Pancreas (tissue), 10 donors: ENCODE data around the gene FAM229B. TPM values are rescaled to one million over a fixed set of nuclear protein-coding genes. Genes with fewer than 3 reads are reported as not detected.

Experiments used
- ATAC-seq, 4 donors: fragments of 200-7000 bp; cut with Tn5 transposase; one replicate each; pipeline versions ENCODE4 v1.8.0 to v1.9.1; 2020; ENCODE audit warnings: mild to moderate bottlenecking in 4 of 4, moderate library complexity in 4 of 4
- DNase-seq, 6 donors: peaks; one replicate each; pipeline ENCODE4 v3.0.0-alpha.2; 2020
- FAIRE-seq: peaks from 2 replicates; lab custom pipeline; 2012; peaks lifted over from hg19 to GRCh38; lab: Jason Lieb, UNC
- H3K27ac ChIP-seq, 4 donors: fragments of 200-600 bp; sonication (generic); 1 replicate in 3 of 4; 2 replicates in 1 of 4; pipeline versions ENCODE4 v1.5.0 to v1.8.0; 2020
- H3K27me3 ChIP-seq, 4 donors: fragments of 200-600 bp; one replicate each; pipeline ENCODE4 v1.8.0; 2021
- H3K36me3 ChIP-seq, 3 donors: fragments of 200-600 bp; sonication (generic) in 1 of 3; one replicate each; pipeline versions ENCODE4 v1.5.0 to v1.8.0; 2020 to 2021
- H3K4me1 ChIP-seq, 3 donors: fragments of 200-600 bp; one replicate each; pipeline ENCODE4 v1.8.0; 2021
- H3K4me3 ChIP-seq, 4 donors: fragments of 200-600 bp; sonication (generic) in 2 of 4; one replicate each; pipeline versions ENCODE4 v1.5.0 to v1.8.0; 2020 to 2021
- H3K9me3 ChIP-seq, 4 donors: fragments of 200-600 bp; one replicate each; pipeline ENCODE4 v1.8.0; 2021
- WGBS, 2 donors: extraction: QIAGEN DNeasy Blood & Tissue Kit; methylation state at CpG; one replicate each; pipeline ENCODE4 v1.1.7; 2013; 5-methylcytosine and 5-hydroxymethylcytosine counted together
- intact Hi-C, 3 donors: fragments of 100-400 bp; cut with DNase I; formaldehyde crosslinking; loops; one replicate each; pipeline versions ENCODE4 v1.11.1 to v1.14.2; 2022
- polyA plus RNA-seq, 2 donors: library from polyadenylated mRNA; stranded (reverse); fragments of 200-250 nt; gene quantifications; one replicate each; pipeline ENCODE4 v1.2.3, GENCODE V29; 2013
- total RNA-seq, 6 donors: library from RNA; stranded (reverse); fragmentation: NEBNext Ultra II Directional in 4 of 6; extraction: Animal tissue kit (Norgen Biotek cat#: 25700) in 4 of 6; gene quantifications; one replicate each; pipeline versions ENCODE4 v1.2.1 to v1.2.4, GENCODE V29; 2021 to 2023
- TF ChIP-seq, protein P1 (sequence below), 4 donors: fragments of 200-600 bp; sonication (generic) in 3 of 4; IDR thresholded peaks; one replicate each; pipeline versions ENCODE4 v1.5.0 to v1.8.0; 2021; ENCODE audit warnings: antibody characterized with exemption in 4 of 4
- donor health status: healthy with polysubstance abuse.
- donor health status: DM: no; HTN: no; CAD: no; lungs with moderate emphysema.
- donor health status: DM: no; HTN: no; CAD: no.
- donor health status: control.
- donor health status: control.
- donor health status: Bipolar disorder and iron deficiency.
- donor health status: DM: yes; HTN: yes; CAD: no.
- donor health status: DM: no; HTN: no; CAD: no.
- donor health status: DM: no; HTN: no; CAD: no.
- donor health status: DM: yes; HTN: yes; CAD: no.

The FAM229B gene
- total and polyA plus RNA-seq, 8 donors = 3.7 to 21.8 (median 5.6) TPM

DNA sequence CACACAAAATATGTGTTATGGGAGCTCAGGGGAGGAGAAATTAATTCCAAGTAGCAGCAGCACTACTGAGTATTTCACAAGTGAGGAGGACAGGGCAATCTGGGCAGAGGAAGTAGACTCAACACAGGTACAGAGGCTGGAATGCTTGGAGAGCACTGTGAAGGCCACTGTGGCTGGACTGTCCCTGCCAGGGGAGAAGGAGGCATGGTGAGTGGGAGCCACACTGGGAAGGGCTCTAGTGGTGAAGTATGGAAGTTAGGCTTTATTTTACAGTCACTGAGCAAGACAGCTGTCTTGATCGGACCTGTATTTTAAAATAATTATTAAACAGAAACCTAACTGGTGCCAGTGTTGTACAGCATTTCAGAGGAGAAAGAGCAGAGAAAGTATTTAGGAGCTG, 28.8 kb downstream of the FAM229B start:
- Histone ChIP-seq H3K27me3 (peaks cover 0 to 4% (median 0%) of the 10 kb centered on the region in 4 donors), H3K4me3 (no peak overlapping the region), H3K4me1 (no peaks in the 10 kb centered on the region), H3K27ac (no peak overlapping the region), H3K9me3 (no peaks in the 10 kb centered on the region), H3K36me3 (no peaks in the 10 kb centered on the region)
- DNase-seq (no peak), ATAC-seq (peak in 3 of 4 donors; percentile 22 to 60 (median 30)), FAIRE-seq (no peak)
- TF ChIP-seq, protein P1, sequence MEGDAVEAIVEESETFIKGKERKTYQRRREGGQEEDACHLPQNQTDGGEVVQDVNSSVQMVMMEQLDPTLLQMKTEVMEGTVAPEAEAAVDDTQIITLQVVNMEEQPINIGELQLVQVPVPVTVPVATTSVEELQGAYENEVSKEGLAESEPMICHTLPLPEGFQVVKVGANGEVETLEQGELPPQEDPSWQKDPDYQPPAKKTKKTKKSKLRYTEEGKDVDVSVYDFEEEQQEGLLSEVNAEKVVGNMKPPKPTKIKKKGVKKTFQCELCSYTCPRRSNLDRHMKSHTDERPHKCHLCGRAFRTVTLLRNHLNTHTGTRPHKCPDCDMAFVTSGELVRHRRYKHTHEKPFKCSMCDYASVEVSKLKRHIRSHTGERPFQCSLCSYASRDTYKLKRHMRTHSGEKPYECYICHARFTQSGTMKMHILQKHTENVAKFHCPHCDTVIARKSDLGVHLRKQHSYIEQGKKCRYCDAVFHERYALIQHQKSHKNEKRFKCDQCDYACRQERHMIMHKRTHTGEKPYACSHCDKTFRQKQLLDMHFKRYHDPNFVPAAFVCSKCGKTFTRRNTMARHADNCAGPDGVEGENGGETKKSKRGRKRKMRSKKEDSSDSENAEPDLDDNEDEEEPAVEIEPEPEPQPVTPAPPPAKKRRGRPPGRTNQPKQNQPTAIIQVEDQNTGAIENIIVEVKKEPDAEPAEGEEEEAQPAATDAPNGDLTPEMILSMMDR (IDR thresholded peaks at IDR 0.05) = no peak
- intact Hi-C loops = no loop called here
- WGBS, 2 donors = 50 to 52% methylated on average over 1 of the region's 1 CpG

DNA sequence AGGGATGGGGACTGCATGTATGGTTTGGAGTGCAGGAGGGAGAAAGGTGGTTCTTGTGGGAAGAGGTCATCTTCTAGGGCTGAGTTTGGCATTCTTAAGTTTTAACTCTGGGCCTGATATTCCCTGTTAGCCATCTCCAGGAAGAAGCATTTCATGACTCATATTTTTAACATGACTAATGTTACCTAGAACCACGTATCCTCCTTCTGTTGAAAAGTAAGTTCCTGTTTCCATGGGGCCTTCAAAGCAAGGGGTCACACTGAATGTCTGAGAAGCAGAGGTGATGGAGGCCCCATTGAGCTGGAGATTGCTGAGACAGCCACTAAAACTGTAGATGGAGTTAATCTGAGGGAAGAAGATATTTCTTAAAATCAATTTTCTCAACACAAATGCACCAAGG, 30.2 kb downstream of the FAM229B start:
- ATAC-seq = no peak
- 78 to 81% methylated on average over 1 of the region's 1 CpG for WGBS, 2 donors
- no peak for FAIRE-seq

DNA sequence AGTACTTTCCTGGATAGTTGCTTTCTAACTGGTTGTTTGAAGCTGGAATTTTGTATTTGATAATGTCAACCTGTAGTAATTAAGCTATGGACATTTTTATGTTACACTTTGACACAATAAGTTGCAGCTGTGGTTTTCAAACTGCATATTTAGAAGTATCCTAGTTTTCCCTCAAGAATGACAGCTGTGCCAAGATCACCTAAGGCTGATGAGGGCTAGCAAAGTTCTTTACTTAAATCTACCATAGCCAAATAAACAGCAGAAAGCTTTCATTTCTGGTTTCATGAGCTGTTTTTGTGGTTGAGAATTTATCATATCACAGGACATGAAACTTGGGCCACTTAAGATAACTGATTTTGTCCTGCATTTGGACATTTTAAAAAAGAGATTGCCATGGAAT, 30.6 kb downstream of the FAM229B start:
- peaks cover 0 to 6% (median 0%) of the 10 kb centered on the region in 4 donors for H3K27me3 ChIP-seq
- no peak overlapping the region for H3K27ac ChIP-seq
- H3K4me1 ChIP-seq = no peaks in the 10 kb centered on the region
- no peak for DNase-seq
- ATAC-seq = no peak
- intact Hi-C loops = no loop called here
- no peaks in the 10 kb centered on the region for H3K9me3 ChIP-seq
- TF ChIP-seq, protein P1 (IDR thresholded peaks at IDR 0.05) = no peak
- FAIRE-seq = no peak
- no peak overlapping the region for H3K4me3 ChIP-seq
- H3K36me3 ChIP-seq = no peaks in the 10 kb centered on the region

More for the DNA sequence above, 30.2 kb downstream of the FAM229B start:
- peaks cover 0 to 6% (median 0%) of the 10 kb centered on the region in 4 donors for H3K27me3 ChIP-seq
- H3K9me3 ChIP-seq = no peaks in the 10 kb centered on the region
- TF ChIP-seq, protein P1 (IDR thresholded peaks at IDR 0.05) = no peak
- no peak overlapping the region for H3K4me3 ChIP-seq
- intact Hi-C loops = no loop called here
- H3K4me1 ChIP-seq = no peaks in the 10 kb centered on the region
- H3K36me3 ChIP-seq = no peaks in the 10 kb centered on the region
- no peak overlapping the region for H3K27ac ChIP-seq
- no peak for DNase-seq

DNA sequence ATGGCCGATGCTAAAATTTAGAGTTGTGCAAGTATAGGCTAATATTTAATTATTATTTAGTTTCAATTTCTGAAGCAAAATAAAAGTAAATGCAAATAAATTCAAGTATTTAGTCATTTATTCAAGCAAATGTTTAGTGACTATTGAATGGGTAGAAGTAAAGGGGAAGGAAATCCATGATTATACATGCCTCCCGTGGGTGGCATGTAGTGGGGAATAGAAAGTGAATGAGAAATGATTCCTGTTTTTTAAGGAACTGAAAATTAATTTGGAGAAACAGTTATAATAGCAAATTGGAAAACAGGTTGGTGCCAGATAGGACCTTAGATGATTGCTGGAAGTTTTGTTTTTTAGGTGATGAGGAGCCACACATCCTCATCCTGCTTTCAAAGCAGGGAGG, 35.4 kb downstream of the FAM229B start:
- Histone ChIP-seq H3K4me1 (no peaks in the 10 kb centered on the region), H3K9me3 (no peaks in the 10 kb centered on the region), H3K27ac (no peak overlapping the region), H3K27me3 (peaks cover 0 to 6% (median 0%) of the 10 kb centered on the region in 4 donors), H3K4me3 (no peak overlapping the region), H3K36me3 (no peaks in the 10 kb centered on the region)
- TF ChIP-seq, protein P1 (IDR thresholded peaks at IDR 0.05) = no peak
- DNase-seq (no peak), FAIRE-seq (no peak), ATAC-seq (no peak)
- 88% methylated on average over 2 of the region's 2 CpGs for WGBS, 2 donors
- intact Hi-C loops = no loop called here

DNA sequence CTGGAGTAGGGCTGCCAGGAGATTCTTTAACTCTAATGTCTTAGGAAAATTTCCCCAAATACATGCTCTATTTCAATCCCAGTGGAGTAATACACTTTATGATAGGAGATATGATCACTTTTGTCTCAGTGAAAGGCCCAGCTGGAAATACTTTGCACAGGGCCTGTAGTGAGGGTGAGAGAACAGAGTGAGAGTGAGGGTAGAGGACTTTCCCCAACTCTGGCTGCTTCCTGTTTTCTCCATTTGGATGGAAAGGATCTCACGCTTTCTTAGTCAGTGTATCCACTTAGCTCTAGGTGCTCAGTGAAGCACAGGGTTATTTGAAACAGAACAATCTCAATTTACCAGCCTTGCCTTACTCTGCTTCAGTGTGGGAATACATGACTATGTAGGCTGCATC, 36.6 kb downstream of the FAM229B start:
- WGBS, 2 donors = 90 to 92% methylated on average over 1 of the region's 1 CpG

More for the DNA sequence above, 36.6 kb downstream of the FAM229B start:
- Histone ChIP-seq H3K4me1 (no peaks in the 10 kb centered on the region), H3K27me3 (peaks cover 0 to 6% (median 0%) of the 10 kb centered on the region in 4 donors), H3K9me3 (no peaks in the 10 kb centered on the region), H3K36me3 (no peaks in the 10 kb centered on the region), H3K27ac (no peak overlapping the region), H3K4me3 (no peak overlapping the region)
- FAIRE-seq = no peak
- ATAC-seq = no peak
- TF ChIP-seq, protein P1 (IDR thresholded peaks at IDR 0.05) = no peak
- intact Hi-C loops = no loop called here
- no peak for DNase-seq
